Loucy (cell line): ENCODE measurements around the gene UPF1.
"Not testable (repeated sequence)": the region's sequence is repeated elsewhere in the genome, so short reads cannot be mapped to it uniquely, and the experiment has no call there.

Experiments used
- H2AFZ ChIP-seq: fragments of 200-600 bp; sonication (generic); 2 replicates; pipeline ENCODE4 v1.6.0; 2016; ENCODE audit warnings: antibody characterized with exemption, mild to moderate bottlenecking, low read length, moderate library complexity
- H3F3A ChIP-seq: fragments of 200-600 bp; 2 replicates; pipeline ENCODE4 v1.6.0; 2016; ENCODE audit warnings: antibody characterized with exemption, low read depth, mild to moderate bottlenecking
- H3K27me3 ChIP-seq: fragments of 200-600 bp; sonication (generic); 2 replicates; pipeline ENCODE4 v1.6.1; 2014; ENCODE audit warnings: low read length, mild to moderate bottlenecking; ENCODE audit not compliant: insufficient read depth, poor library complexity, severe bottlenecking
- H3K36me3 ChIP-seq: fragments of 200-600 bp; sonication (generic); 2 replicates; pipeline ENCODE4 v1.6.1; 2016; ENCODE audit warnings: low read length; ENCODE audit not compliant: insufficient read depth
- H3K4me1 ChIP-seq: fragments of 200-600 bp; sonication (generic); 2 replicates; pipeline ENCODE4 v1.5.1; 2014; ENCODE audit warnings: low read length, mild to moderate bottlenecking; ENCODE audit not compliant: insufficient read depth, poor library complexity, severe bottlenecking
- H3K4me2 ChIP-seq: fragments of 200-600 bp; sonication (generic); 2 replicates; pipeline ENCODE4 v1.6.0; 2014; ENCODE audit warnings: antibody characterized with exemption, low read length, low read depth, mild to moderate bottlenecking; ENCODE audit not compliant: poor library complexity, severe bottlenecking
- H3K4me3 ChIP-seq: fragments of 200-600 bp; sonication (generic); 2 replicates; pipeline ENCODE4 v1.5.1; 2014; ENCODE audit warnings: low read length, mild to moderate bottlenecking, mixed read lengths; ENCODE audit not compliant: poor library complexity, severe bottlenecking
- H3K79me2 ChIP-seq: fragments of 200-600 bp; sonication (generic); 2 replicates; pipeline ENCODE4 v1.6.1; 2014; ENCODE audit warnings: low read length; ENCODE audit not compliant: insufficient read depth
- H3K9ac ChIP-seq: fragments of 200-600 bp; sonication (generic); 2 replicates; pipeline ENCODE4 v1.6.0; 2014; ENCODE audit warnings: mild to moderate bottlenecking, low read depth, low read length, moderate library complexity; ENCODE audit not compliant: poor library complexity, severe bottlenecking
- H3K9me2 ChIP-seq: fragments of 200-600 bp; sonication (generic); replicated peaks from 2 replicates; pipeline ENCODE4 v1.6.1; 2016; ENCODE audit warnings: low read depth, low read length, mixed read lengths
- H3K9me3 ChIP-seq: fragments of 200-600 bp; sonication (generic); 2 replicates; pipeline ENCODE4 v1.6.1; 2014; ENCODE audit warnings: mild to moderate bottlenecking, antibody characterized with exemption, low read length, low read depth; ENCODE audit not compliant: insufficient read depth
- H4K20me1 ChIP-seq: fragments of 200-600 bp; sonication (generic); 2 replicates; pipeline ENCODE4 v1.6.0; 2014; ENCODE audit warnings: antibody characterized with exemption, low read length, mild to moderate bottlenecking; ENCODE audit not compliant: insufficient read depth, poor library complexity, severe bottlenecking
- EZH2phosphoT487 ChIP-seq: fragments of 200-600 bp; IDR thresholded peaks from 2 replicates; pipeline ENCODE4 v1.6.1; 2018; ENCODE audit warnings: antibody characterized with exemption, mild to moderate bottlenecking, moderate library complexity, borderline replicate concordance
- TF ChIP-seq, protein P1 (sequence below): fragments of 200-600 bp; sonication (generic); conservative IDR thresholded peaks from 2 replicates; pipeline ENCODE4 v1.5.1; 2014; ENCODE audit warnings: mild to moderate bottlenecking, antibody characterized with exemption, low read length

UPF1 gene

DNA sequence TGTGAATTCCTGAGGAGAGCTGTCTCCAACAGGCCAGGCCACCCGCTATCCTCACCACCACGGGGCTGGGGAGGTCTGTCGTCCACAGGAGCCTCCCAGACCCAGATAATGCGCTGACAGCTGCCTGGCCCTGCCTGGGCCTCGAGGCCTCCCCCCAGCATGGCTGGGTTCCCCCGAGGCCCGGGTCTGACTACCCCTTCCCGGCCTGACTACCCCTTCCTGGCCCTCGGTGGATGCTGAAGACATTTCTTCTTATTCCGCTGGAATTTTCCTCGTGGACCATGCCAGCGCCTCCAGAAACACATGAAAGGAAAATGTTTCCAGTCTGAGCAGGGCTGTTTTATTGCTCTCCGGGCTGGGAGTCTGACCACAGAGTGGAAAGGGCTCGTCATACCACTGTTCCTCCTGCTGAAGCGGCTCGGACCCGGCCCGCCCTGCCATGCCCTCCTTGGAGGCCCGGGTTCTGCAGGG lies 23.9 kb upstream of the UPF1 start:
- H3F3A ChIP-seq: no peaks in the 10 kb centered on the region
- no peak overlapping the region for H3K4me3 ChIP-seq
- no peaks in the 10 kb centered on the region for H3K4me1 ChIP-seq
- no peaks in the 10 kb centered on the region for H3K9me3 ChIP-seq
- no peaks in the 10 kb centered on the region for H3K27me3 ChIP-seq
- no peaks in the 10 kb centered on the region for H4K20me1 ChIP-seq
- no peak overlapping the region for H2AFZ ChIP-seq
- H3K9me2 ChIP-seq: no peaks in the 10 kb centered on the region
- no peak overlapping the region for H3K4me2 ChIP-seq
- TF ChIP-seq EZH2phosphoT487: no peak
- TF ChIP-seq, protein P1, sequence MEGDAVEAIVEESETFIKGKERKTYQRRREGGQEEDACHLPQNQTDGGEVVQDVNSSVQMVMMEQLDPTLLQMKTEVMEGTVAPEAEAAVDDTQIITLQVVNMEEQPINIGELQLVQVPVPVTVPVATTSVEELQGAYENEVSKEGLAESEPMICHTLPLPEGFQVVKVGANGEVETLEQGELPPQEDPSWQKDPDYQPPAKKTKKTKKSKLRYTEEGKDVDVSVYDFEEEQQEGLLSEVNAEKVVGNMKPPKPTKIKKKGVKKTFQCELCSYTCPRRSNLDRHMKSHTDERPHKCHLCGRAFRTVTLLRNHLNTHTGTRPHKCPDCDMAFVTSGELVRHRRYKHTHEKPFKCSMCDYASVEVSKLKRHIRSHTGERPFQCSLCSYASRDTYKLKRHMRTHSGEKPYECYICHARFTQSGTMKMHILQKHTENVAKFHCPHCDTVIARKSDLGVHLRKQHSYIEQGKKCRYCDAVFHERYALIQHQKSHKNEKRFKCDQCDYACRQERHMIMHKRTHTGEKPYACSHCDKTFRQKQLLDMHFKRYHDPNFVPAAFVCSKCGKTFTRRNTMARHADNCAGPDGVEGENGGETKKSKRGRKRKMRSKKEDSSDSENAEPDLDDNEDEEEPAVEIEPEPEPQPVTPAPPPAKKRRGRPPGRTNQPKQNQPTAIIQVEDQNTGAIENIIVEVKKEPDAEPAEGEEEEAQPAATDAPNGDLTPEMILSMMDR: no peak
- no peaks in the 10 kb centered on the region for H3K79me2 ChIP-seq
- no peaks in the 10 kb centered on the region for H3K36me3 ChIP-seq
- H3K9ac ChIP-seq: no peak overlapping the region

- Histone ChIP-seq H3K27me3 (no peaks in the 10 kb centered on the region), H3K9me3 (no peaks in the 10 kb centered on the region), H3K4me2 (no peak overlapping the region)
These were observed 22.4 kb upstream of the UPF1 start for GRCh38 chr19:18809149-18809868.

GRCh38 chr19:18811638-18812037 lies 20.1 kb upstream of the UPF1 start:
- H3K9me3 ChIP-seq, H4K20me1 ChIP-seq, H3K9ac ChIP-seq, H3K79me2 ChIP-seq, H3K4me3 ChIP-seq, H3F3A ChIP-seq, H3K4me1 ChIP-seq, H3K9me2 ChIP-seq, H2AFZ ChIP-seq, H3K27me3 ChIP-seq, H3K36me3 ChIP-seq, H3K4me2 ChIP-seq: not testable (repeated sequence)

More at GRCh38 chr19:18809149-18809868, 22.4 kb upstream of the UPF1 start:
- Histone ChIP-seq H3K36me3 (no peaks in the 10 kb centered on the region), H3K9me2 (no peaks in the 10 kb centered on the region), H3F3A (no peaks in the 10 kb centered on the region), H3K9ac (no peak overlapping the region), H3K4me1 (no peaks in the 10 kb centered on the region), H2AFZ (no peak overlapping the region), H4K20me1 (no peaks in the 10 kb centered on the region), H3K79me2 (no peaks in the 10 kb centered on the region), H3K4me3 (no peak overlapping the region)
- TF ChIP-seq, protein P1: no peak
- TF ChIP-seq EZH2phosphoT487: no peak

DNA sequence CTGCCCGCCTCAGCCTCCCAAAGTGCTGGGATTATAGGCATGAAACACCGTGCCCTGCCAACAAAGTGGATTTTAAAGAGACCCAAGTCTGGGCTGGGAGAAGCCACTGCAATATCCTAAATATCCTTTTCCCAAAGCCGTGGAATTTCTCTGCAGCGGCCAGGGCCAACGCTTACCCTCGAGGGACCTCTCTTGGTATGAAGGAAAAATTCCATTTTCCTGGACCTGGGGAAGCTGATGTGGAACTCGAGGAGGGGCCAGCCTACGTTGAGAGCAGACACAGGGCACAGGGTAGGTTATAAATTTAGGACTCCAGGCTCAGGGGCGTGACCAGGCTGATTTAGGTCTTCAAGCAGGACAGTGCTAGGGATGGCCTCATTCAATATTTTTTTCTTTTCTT lies 17.7 kb upstream of the UPF1 start:
- Histone ChIP-seq H3K79me2 (no peaks in the 10 kb centered on the region), H3K27me3 (no peaks in the 10 kb centered on the region), H3F3A (no peaks in the 10 kb centered on the region), H3K36me3 (no peaks in the 10 kb centered on the region), H2AFZ (no peak overlapping the region), H3K4me1 (no peaks in the 10 kb centered on the region), H3K9me2 (no peaks in the 10 kb centered on the region), H3K9ac (no peak overlapping the region), H3K9me3 (no peaks in the 10 kb centered on the region), H3K4me3 (no peak overlapping the region), H3K4me2 (no peak overlapping the region), H4K20me1 (no peaks in the 10 kb centered on the region)
- TF ChIP-seq, protein P1: no peak
- no peak for TF ChIP-seq EZH2phosphoT487
